Activated CD8-positive, alpha-beta T cell treated with anti-CD3 and anti-CD28 coated beads, Interleukin-2, amount 10 ng/mL, durations not matched to agents 7 days and 5 days (primary cell): ENCODE measurements around the gene DRD1. TPM values are rescaled to one million over a fixed set of nuclear protein-coding genes. Genes with fewer than 3 reads are reported as not detected.

Source experiments
- ATAC-seq: fragments of 150-1000 bp; cut with Tn5 transposase; one replicate; pipeline ENCODE4 v1.10.0; 2021; ENCODE audit warnings: moderate library complexity
- CTCF ChIA-PET: fragments of 350-600 bp; sonication (Branson Sonifier 250); formaldehyde crosslinking; loops from one replicate; lab custom pipeline; 2021; ENCODE audit warnings: antibody characterized with exemption; lab: Charles Lee
- POLR2A ChIA-PET: fragments of 350-600 bp; sonication (Branson Sonifier 250); formaldehyde crosslinking; loops from one replicate; lab custom pipeline; 2021; ENCODE audit warnings: antibody characterized with exemption; lab: Charles Lee
- DNase-seq: peaks from one replicate; pipeline ENCODE4 v3.0.0-alpha.2; 2020
- H3K27ac Mint-ChIP-seq: one replicate; pipeline ENCODE4 v1.8.0; 2021; ENCODE audit warnings: mild to moderate bottlenecking, mixed read lengths
- H3K27me3 Mint-ChIP-seq: one replicate; pipeline ENCODE4 v1.8.0; 2021; ENCODE audit warnings: low read depth, mixed read lengths
- H3K36me3 Mint-ChIP-seq: one replicate; pipeline ENCODE4 v1.8.0; 2021; ENCODE audit warnings: low read depth, mixed read lengths
- H3K4me1 Mint-ChIP-seq: one replicate; pipeline ENCODE4 v1.8.0; 2021; ENCODE audit warnings: low read depth, mixed read lengths
- H3K4me3 Mint-ChIP-seq: one replicate; pipeline ENCODE4 v1.8.0; 2021; ENCODE audit warnings: mild to moderate bottlenecking, mixed read lengths
- H3K9me3 Mint-ChIP-seq: one replicate; pipeline ENCODE4 v1.8.0; 2022; ENCODE audit warnings: mixed read lengths; ENCODE audit not compliant: insufficient read depth
- total RNA-seq, 2 experiments: library from RNA; stranded (reverse); gene quantifications; one replicate each; pipeline ENCODE4 v1.2.3, GENCODE V29; 2021

DRD1 gene
- total RNA-seq, 2 experiments from 2014 or later, result not detected

DNA sequence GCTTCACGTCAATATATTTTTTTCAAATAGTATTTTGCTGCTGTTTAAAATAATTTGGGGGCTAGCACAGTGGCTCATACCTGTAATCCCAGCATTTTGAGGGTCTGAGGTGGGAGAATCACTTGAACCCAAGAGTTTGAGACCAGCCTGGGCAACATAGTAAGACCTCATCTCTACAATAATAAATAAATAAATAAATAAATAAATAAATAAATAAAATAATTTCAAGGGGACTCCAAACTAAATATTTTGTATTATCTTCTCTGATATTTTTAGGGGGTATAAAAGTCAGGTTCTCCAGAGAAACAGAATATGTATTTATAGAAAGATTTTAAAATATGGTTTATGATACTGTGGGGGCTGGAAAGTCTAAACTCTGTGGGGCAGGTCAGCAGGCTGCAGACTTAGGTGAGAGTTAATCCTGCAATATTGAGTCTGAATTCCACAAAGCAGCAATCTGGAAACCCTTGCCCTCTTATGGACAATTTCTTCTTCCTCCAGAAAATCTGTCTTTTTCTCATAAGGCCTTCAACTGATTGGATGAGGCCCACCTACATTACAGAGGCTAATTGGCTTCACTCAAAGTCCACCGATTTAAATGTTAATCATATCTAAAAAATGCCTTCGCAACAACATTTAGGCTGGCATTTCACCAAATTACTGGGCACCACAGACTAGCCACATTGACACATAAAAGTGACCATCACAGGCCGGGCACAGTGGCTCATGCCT, 53.5 kb downstream of the DRD1 start:
- no peak overlapping the region for H3K4me3 Mint-ChIP-seq
- no peaks in the 10 kb centered on the region for H3K36me3 Mint-ChIP-seq
- H3K9me3 Mint-ChIP-seq, result no peaks in the 10 kb centered on the region
- no peak for DNase-seq
- H3K27ac Mint-ChIP-seq, result no peak overlapping the region
- no peaks in the 10 kb centered on the region for H3K4me1 Mint-ChIP-seq
- CTCF ChIA-PET, result no interaction called here
- ATAC-seq, result no peak
- H3K27me3 Mint-ChIP-seq, result no peaks in the 10 kb centered on the region
- POLR2A ChIA-PET, result no interaction called here

Other genes starting within 250 kb of the DRD1 start
- gene SFXN1, start 34.4 kb upstream of the DRD1 start, total RNA-seq, result 100 to 1,000 TPM; 261 to 271 TPM
- gene HRH2, start 213.9 kb upstream of the DRD1 start, total RNA-seq, result 10 to 100 TPM; 26.9 to 27.5 TPM